SK-N-SH (cell line): ENCODE results near the gene PLEKHH1. TPM values are rescaled to one million over a fixed set of nuclear protein-coding genes. Genes with fewer than 3 reads are reported as not detected.

Source experiments
- CTCF ChIA-PET: fragments of 300-600, 350-600 bp; formaldehyde crosslinking; extraction: SDS; loops from one replicate; lab custom pipeline; 2021; lab: Yijun Ruan, JAX
- POLR2A ChIA-PET: fragments of 350-600 bp; sonication (Branson Sonifier 250); formaldehyde crosslinking; extraction: SDS; loops from one replicate; lab custom pipeline; 2020; ENCODE audit warnings: antibody characterized with exemption, inconsistent platforms; lab: Yijun Ruan, JAX
- DNase-seq: peaks from one replicate; pipeline ENCODE4 v3.0.0; 2012
- H2AFZ ChIP-seq: fragments of 200-600 bp; sonication (generic); 2 replicates; pipeline ENCODE4 v1.8.1; 2016; ENCODE audit warnings: antibody characterized with exemption, mild to moderate bottlenecking, low read depth
- H3F3A ChIP-seq: fragments of 200-600 bp; sonication (generic); replicated peaks from 2 replicates; pipeline ENCODE3; 2016; ENCODE audit warnings: antibody characterized with exemption, mild to moderate bottlenecking; ENCODE audit not compliant: insufficient read depth
- H3K27ac ChIP-seq, 2 experiments: fragments of 200-500 bp in 1 of 2; fragments of 200-600 bp in 1 of 2; sonication (Bioruptor generic) in 1 of 2; sonication (generic), shearing (Covaris generic) in 1 of 2; 2 replicates each; pipeline versions ENCODE4 v1.5.1 to v1.6.1; 2014 to 2016; ENCODE audit warnings: low read depth in 2 of 2, inconsistent platforms in 1 of 2, low read length in 1 of 2, mild to moderate bottlenecking in 1 of 2, mixed read lengths in 1 of 2
- H3K27me3 ChIP-seq: fragments of 200-600 bp; sonication (generic), shearing (Covaris generic); 2 replicates; pipeline ENCODE4 v1.6.1; 2016; ENCODE audit warnings: mixed run types; ENCODE audit not compliant: insufficient read depth
- H3K36me3 ChIP-seq, 2 experiments: fragments of 200-500 bp in 1 of 2; fragments of 200-600 bp in 1 of 2; sonication (Bioruptor generic) in 1 of 2; sonication (generic) in 1 of 2; replicated peaks in 1 of 2; 2 replicates each; pipeline versions ENCODE3 to v1.5.1; 2014 to 2016; ENCODE audit warnings: low read length in 1 of 2, mild to moderate bottlenecking in 1 of 2; ENCODE audit not compliant: insufficient read depth in 2 of 2, control insufficient read depth in 1 of 2
- H3K4me1 ChIP-seq, 2 experiments: fragments of 200-500 bp in 1 of 2; fragments of 200-600 bp in 1 of 2; sonication (Bioruptor generic) in 1 of 2; sonication (generic), shearing (Covaris generic) in 1 of 2; 2 replicates each; pipeline versions ENCODE4 v1.5.1 to v1.6.1; 2014 to 2016; ENCODE audit warnings: low read depth in 1 of 2, low read length in 1 of 2, mixed run types in 1 of 2; ENCODE audit not compliant: insufficient read depth in 2 of 2, control insufficient read depth in 1 of 2
- H3K4me2 ChIP-seq: fragments of 200-600 bp; sonication (generic), shearing (Covaris generic); 2 replicates; pipeline ENCODE4 v1.6.1; 2017; ENCODE audit warnings: mixed run types
- H3K4me3 ChIP-seq, 2 experiments: fragments of 200-500 bp in 1 of 2; fragments of 200-600 bp in 1 of 2; sonication (Bioruptor generic) in 1 of 2; sonication (generic), shearing (Covaris generic) in 1 of 2; 2 replicates each; pipeline versions ENCODE4 v1.5.1 to v1.8.1; 2014 to 2016; ENCODE audit warnings: low read depth in 2 of 2, inconsistent platforms in 1 of 2, low read length in 1 of 2, mild to moderate bottlenecking in 1 of 2, mixed read lengths in 1 of 2, moderate library complexity in 1 of 2
- H3K79me2 ChIP-seq: fragments of 200-600 bp; sonication (generic); 2 replicates; pipeline ENCODE4 v1.8.1; 2017; ENCODE audit warnings: mild to moderate bottlenecking; ENCODE audit not compliant: insufficient read depth
- H3K9ac ChIP-seq: fragments of 200-600 bp; sonication (generic); 2 replicates; pipeline ENCODE4 v1.6.1; 2017; ENCODE audit warnings: mixed run types
- H3K9me2 ChIP-seq: fragments of 200-600 bp; sonication (generic); 2 replicates; pipeline ENCODE4 v1.6.1; 2017; ENCODE audit warnings: mixed run types
- H3K9me3 ChIP-seq: fragments of 200-600 bp; sonication (generic); 2 replicates; pipeline ENCODE4 v1.6.1; 2017; ENCODE audit warnings: mixed run types, mild to moderate bottlenecking, moderate library complexity
- H4K20me1 ChIP-seq: fragments of 200-600 bp; sonication (generic); 2 replicates; pipeline ENCODE4 v1.6.1; 2017; ENCODE audit warnings: mild to moderate bottlenecking, mixed run types; ENCODE audit not compliant: insufficient read depth
- CHD2 ChIP-seq: fragments of 150-350 bp; IDR thresholded peaks from 2 replicates; pipeline ENCODE4 v1.6.1; 2018; ENCODE audit warnings: low read length; ENCODE audit not compliant: partially characterized antibody
- EP300 ChIP-seq, 2 experiments: IDR thresholded peaks; 2 replicates each; pipeline versions ENCODE4 v1.4.0 to v1.6.1; 2012; ENCODE audit warnings: borderline replicate concordance in 1 of 2, low read depth in 1 of 2, low read length in 1 of 2
- EZH2phosphoT487 ChIP-seq: fragments of 200-600 bp; sonication (generic); IDR thresholded peaks from 2 replicates; pipeline ENCODE4 v1.6.1; 2017; ENCODE audit warnings: low read depth, mixed run types, mild to moderate bottlenecking, antibody characterized with exemption, moderate library complexity, borderline replicate concordance
- FOXJ3 ChIP-seq: sonication (generic); formaldehyde crosslinking; IDR thresholded peaks from 2 replicates; pipeline ENCODE4 v1.5.1; 2020; ENCODE audit warnings: mild to moderate bottlenecking, missing genetic modification reagents
- GATA2 ChIP-seq: sonication (generic); formaldehyde crosslinking; IDR thresholded peaks from 2 replicates; pipeline ENCODE4 v1.5.0; 2020; ENCODE audit warnings: mild to moderate bottlenecking, missing genetic modification reagents
- JUND ChIP-seq: IDR thresholded peaks from 2 replicates; pipeline ENCODE4 v1.4.0; 2012
- MXI1 ChIP-seq: IDR thresholded peaks from 2 replicates; pipeline ENCODE4 v1.6.1; 2012; ENCODE audit warnings: mild to moderate bottlenecking, low read depth, low read length, improper control_type of control experiment
- NFIC ChIP-seq: IDR thresholded peaks from 2 replicates; pipeline ENCODE4 v1.4.0; 2012; ENCODE audit warnings: borderline replicate concordance
- NRF1 ChIP-seq: IDR thresholded peaks from 2 replicates; pipeline ENCODE4 v1.6.1; 2012; ENCODE audit warnings: low read depth, mild to moderate bottlenecking, low read length
- POLR2AphosphoS5 ChIP-seq: IDR thresholded peaks from 2 replicates; pipeline ENCODE4 v1.6.1; 2012; ENCODE audit warnings: low read depth, low read length
- RAD21 ChIP-seq: IDR thresholded peaks from 2 replicates; pipeline ENCODE4 v1.6.1; 2012; ENCODE audit warnings: mild to moderate bottlenecking, low read length
- RFX5 ChIP-seq: IDR thresholded peaks from 2 replicates; pipeline ENCODE4 v1.6.1; 2012; ENCODE audit warnings: mild to moderate bottlenecking, improper control_type of control experiment, low read length
- RXRA ChIP-seq: IDR thresholded peaks from 2 replicates; pipeline ENCODE4 v1.4.0; 2012; ENCODE audit warnings: low read depth, mild to moderate bottlenecking, borderline replicate concordance
- SIN3A ChIP-seq: IDR thresholded peaks from 2 replicates; pipeline ENCODE4 v1.6.1; 2012; ENCODE audit warnings: low read depth, mild to moderate bottlenecking, low read length, moderate library complexity, borderline replicate concordance
- SMC3 ChIP-seq: IDR thresholded peaks from 2 replicates; pipeline ENCODE4 v1.6.1; 2012; ENCODE audit warnings: low read depth, low read length, improper control_type of control experiment
- TAF1 ChIP-seq: IDR thresholded peaks from 2 replicates; pipeline ENCODE4 v1.6.1; 2012; ENCODE audit warnings: low read depth, mild to moderate bottlenecking, low read length, moderate library complexity, borderline replicate concordance
- TCF12 ChIP-seq: IDR thresholded peaks from 2 replicates; pipeline ENCODE4 v1.4.0; 2012
- USF2 ChIP-seq: fragments of 150-350 bp; IDR thresholded peaks from 2 replicates; pipeline ENCODE4 v1.6.1; 2017; ENCODE audit warnings: antibody characterized with exemption, low read length, low read depth, borderline replicate concordance
- YY1 ChIP-seq: IDR thresholded peaks from 2 replicates; pipeline ENCODE4 v1.4.0; 2012; ENCODE audit warnings: low read depth, mild to moderate bottlenecking
- ZBTB33 ChIP-seq: IDR thresholded peaks from 2 replicates; pipeline ENCODE4 v1.4.0; 2012; ENCODE audit warnings: low read depth, borderline replicate concordance
- WGBS: methylation state at CpG from one replicate; pipeline ENCODE4 v1.1.6; 2017; ENCODE audit warnings: low lambda C conversion rate; 5-methylcytosine and 5-hydroxymethylcytosine counted together
- polyA plus RNA-seq, 3 experiments: library from polyadenylated mRNA; depleted of rRNA; stranded (reverse); fragments of >200 nt; gene quantifications; 2 replicates each; pipeline ENCODE4 v1.2.3, GENCODE V29; 2012
- TF ChIP-seq, protein P1 (sequence below): IDR thresholded peaks from 2 replicates; pipeline ENCODE4 v1.4.0; 2012; ENCODE audit warnings: low read depth
- TF ChIP-seq, protein P2 (sequence below): IDR thresholded peaks from 2 replicates; pipeline ENCODE4 v1.4.0; 2012; ENCODE audit warnings: low read depth, borderline replicate concordance
- TF ChIP-seq, protein P3 (sequence below): IDR thresholded peaks from 2 replicates; pipeline ENCODE4; 2012

PLEKHH1 gene
- polyA plus RNA-seq, 1 of the 3 experiments (the other 2 are of a cell fraction), result 1.6 TPM

- TF ChIP-seq RAD21 (no peak), GATA2 (CRISPR knock-in tag) (no peak), MXI1 (no peak), EZH2phosphoT487 (no peak), JUND (no peak), SMC3 (no peak), ZBTB33 (no peak), NFIC (no peak), TAF1 (no peak), TCF12 (no peak), USF2 (no peak), RXRA (no peak), YY1 (no peak), CHD2 (no peak)
- TF ChIP-seq, protein P1, sequence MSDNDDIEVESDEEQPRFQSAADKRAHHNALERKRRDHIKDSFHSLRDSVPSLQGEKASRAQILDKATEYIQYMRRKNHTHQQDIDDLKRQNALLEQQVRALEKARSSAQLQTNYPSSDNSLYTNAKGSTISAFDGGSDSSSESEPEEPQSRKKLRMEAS, result no peak
- TF ChIP-seq, protein P2, sequence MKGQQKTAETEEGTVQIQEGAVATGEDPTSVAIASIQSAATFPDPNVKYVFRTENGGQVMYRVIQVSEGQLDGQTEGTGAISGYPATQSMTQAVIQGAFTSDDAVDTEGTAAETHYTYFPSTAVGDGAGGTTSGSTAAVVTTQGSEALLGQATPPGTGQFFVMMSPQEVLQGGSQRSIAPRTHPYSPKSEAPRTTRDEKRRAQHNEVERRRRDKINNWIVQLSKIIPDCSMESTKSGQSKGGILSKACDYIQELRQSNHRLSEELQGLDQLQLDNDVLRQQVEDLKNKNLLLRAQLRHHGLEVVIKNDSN, result no peak
- TF ChIP-seq, all 33 proteins: peak for 0
- 42% methylated on average over 4 of the region's 4 CpGs for WGBS
- Histone ChIP-seq H3K4me1 (no peaks in the 10 kb centered on the region; a peak in 1 of 4 replicates), H3K36me3 (no peaks in the 10 kb centered on the region), H3K9me2 (no peaks in the 10 kb centered on the region), H3K27ac (no peak overlapping the region), H3K4me3 (no peak overlapping the region), H3K9ac (no peak overlapping the region), H3K4me2 (no peak overlapping the region), H4K20me1 (no peaks in the 10 kb centered on the region), H3F3A (no peaks in the 10 kb centered on the region), H3K27me3 (no peaks in the 10 kb centered on the region), H3K9me3 (no peaks in the 10 kb centered on the region), H3K79me2 (no peaks in the 10 kb centered on the region), H2AFZ (no peak overlapping the region)
- ChIA-PET POLR2A (no interaction called here), CTCF (no interaction called here)
- no peak for DNase-seq
These were observed 31.4 kb upstream of the PLEKHH1 start for GRCh38 chr14:67501670-67502069.

DNA sequence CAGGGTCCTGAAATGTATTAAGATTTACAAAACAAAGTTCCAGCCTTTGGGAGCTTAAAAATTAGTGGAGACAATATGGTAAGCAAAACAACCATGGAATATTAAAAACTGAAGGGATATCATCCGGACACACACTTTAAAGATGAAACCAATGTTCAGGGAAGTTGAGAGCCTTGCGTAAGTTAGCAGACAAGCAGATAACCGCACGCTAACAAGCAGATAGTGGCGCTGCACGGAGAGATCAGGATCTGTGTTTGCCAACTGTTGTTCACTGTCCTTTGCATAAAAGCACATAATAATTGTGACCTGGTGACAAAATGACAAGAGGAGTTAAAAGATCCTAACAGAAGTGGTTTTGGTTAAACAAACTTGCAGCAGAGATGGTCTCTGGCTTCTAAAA lies 30.2 kb upstream of the PLEKHH1 start:
- H3K4me1 ChIP-seq, result no peaks in the 10 kb centered on the region; a peak in 1 of 4 replicates
- CTCF ChIA-PET, result interaction anchor here (0.7 to 1.0 kb wide), 2 partner anchors 30 to 55 kb away, joined by 3 read pairs; partner anchors contain the start of gene PLEKHH1
- TF ChIP-seq, protein P3, sequence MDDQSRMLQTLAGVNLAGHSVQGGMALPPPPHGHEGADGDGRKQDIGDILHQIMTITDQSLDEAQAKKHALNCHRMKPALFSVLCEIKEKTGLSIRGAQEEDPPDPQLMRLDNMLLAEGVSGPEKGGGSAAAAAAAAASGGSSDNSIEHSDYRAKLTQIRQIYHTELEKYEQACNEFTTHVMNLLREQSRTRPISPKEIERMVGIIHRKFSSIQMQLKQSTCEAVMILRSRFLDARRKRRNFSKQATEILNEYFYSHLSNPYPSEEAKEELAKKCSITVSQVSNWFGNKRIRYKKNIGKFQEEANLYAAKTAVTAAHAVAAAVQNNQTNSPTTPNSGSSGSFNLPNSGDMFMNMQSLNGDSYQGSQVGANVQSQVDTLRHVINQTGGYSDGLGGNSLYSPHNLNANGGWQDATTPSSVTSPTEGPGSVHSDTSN, result no peak
- TF ChIP-seq RFX5 (no peak), NRF1 (no peak), RAD21 (no peak), POLR2AphosphoS5 (no peak), EP300 (IDR thresholded peaks at IDR 0.05; ENCODE audit: borderline replicate concordance in 1 of 2, low read depth in 1 of 2, low read length in 1 of 2) (no peak), SMC3 (no peak), MXI1 (no peak), SIN3A (no peak), FOXJ3 (CRISPR knock-in tag) (no peak), TAF1 (no peak)
- TF ChIP-seq, all 33 proteins: peak for 0
- POLR2A ChIA-PET, result no interaction called here
- no peaks in the 10 kb centered on the region for H3K36me3 ChIP-seq
- no peak overlapping the region for H2AFZ ChIP-seq
- H3K79me2 ChIP-seq, result no peaks in the 10 kb centered on the region
- 65% methylated on average over 6 of the region's 6 CpGs for WGBS
- H3K4me3 ChIP-seq, result no peak overlapping the region
- DNase-seq, result no peak
- no peak overlapping the region for H3K4me2 ChIP-seq
- H3F3A ChIP-seq, result no peaks in the 10 kb centered on the region
- no peaks in the 10 kb centered on the region for H3K27me3 ChIP-seq
- no peaks in the 10 kb centered on the region for H4K20me1 ChIP-seq
- no peaks in the 10 kb centered on the region for H3K9me3 ChIP-seq
- H3K27ac ChIP-seq, result no peak overlapping the region
- no peak overlapping the region for H3K9ac ChIP-seq
- no peaks in the 10 kb centered on the region for H3K9me2 ChIP-seq
